ENCODE results near the gene CELSR1.

CELSR1 gene

DNA sequence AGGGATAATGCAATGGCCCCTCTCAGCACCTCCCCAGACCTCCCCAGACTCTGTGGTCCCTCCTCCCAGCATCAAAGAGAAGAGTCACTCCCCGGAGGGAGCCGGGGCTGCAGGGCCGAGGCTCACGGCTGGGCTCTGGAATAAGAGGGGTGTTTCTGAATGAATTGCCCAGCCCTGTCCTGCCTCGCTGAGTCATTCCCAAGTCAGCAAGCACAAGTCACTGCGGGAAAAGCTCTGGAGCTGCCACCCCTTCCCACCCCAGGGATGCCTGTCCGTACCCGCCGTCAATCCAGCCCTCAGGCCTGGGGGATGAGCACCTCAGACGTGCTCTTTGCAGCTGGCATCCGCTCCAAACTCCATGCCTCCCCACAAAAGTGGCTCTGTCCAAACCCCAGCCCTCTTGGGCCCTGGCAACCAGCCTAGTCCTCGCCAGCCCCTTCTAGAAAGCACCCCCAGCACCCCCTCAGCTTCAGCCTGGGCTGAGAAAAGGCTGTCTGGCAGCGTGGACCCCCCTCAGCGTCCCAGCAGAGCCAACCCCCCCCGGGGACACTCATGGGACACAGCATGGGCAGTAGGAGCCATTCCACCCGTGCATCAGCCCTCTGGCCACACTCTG lies 22.7 kb downstream of the CELSR1 start:
- H3K4me3 ChIP-seq (ENCODE audit: low read depth, low read length) = no peak overlapping the region

DNA sequence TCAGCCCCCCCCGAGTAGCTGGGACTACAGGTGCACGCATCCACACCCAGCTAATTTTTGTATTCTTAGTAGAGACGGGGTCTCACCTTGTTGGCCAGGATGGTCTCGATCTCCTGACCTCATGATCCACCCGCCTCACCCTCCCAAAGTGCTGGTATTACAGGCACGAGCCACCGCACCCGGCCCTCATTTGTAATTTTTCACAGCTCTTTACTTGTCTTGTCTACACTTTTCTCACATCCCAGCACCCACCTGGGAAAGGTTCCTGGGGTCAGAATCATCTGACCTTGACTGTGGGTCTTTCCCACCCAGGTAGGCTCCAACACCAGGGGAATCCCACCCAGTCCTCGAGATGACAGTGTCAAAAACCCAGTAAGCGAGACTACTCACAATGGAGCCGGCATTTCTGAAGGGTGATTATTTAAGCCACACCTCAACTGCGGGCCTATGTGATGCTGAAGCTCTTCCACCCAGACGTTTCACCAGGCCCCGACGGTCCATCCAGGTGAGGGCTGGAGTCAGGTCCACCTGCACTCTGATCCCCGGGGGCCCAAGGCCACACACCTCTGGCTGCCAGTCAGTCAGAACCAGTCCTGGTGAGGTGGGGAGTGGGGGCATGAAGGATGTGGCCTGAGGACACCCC lies 23.4 kb downstream of the CELSR1 start:
- no peak for TF ChIP-seq CTCF (IDR thresholded peaks at IDR 0.05; ENCODE audit: borderline replicate concordance, insufficient read depth, low read depth, low read length)
- H3K4me3 ChIP-seq (ENCODE audit: low read depth, low read length) = no peak overlapping the region

More for the DNA sequence above, 22.7 kb downstream of the CELSR1 start:
- no peak for TF ChIP-seq CTCF (IDR thresholded peaks at IDR 0.05; ENCODE audit: borderline replicate concordance, insufficient read depth, low read depth, low read length)

DNA sequence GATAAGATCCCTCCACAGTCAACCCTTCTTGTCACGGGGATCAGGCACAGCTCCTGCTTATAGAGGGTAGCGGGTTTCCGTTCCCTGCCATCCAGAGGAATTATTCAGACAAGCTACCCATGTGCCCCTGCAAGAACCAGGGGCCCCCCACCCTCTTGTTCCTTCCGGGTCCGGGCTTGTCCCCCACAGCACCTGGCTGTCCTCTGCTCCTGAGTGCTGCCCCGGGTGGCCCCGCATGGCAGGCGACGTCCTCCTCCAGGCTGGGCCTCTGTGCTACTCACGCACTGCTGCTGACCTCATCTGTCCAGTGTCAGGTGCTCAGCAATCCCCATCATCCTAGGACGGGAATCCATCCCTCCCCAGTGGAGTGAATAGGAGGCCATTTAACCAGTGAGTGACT lies 24.7 kb downstream of the CELSR1 start:
- H3K4me3 ChIP-seq (ENCODE audit: low read depth, low read length) = no peak overlapping the region
- no peak for TF ChIP-seq CTCF (IDR thresholded peaks at IDR 0.05; ENCODE audit: borderline replicate concordance, insufficient read depth, low read depth, low read length)

- no peak overlapping the region for H3K4me3 ChIP-seq (ENCODE audit: low read depth, low read length)
These were observed 25.4 kb downstream of the CELSR1 start for GRCh38 chr22:46512039-46512370.

DNA sequence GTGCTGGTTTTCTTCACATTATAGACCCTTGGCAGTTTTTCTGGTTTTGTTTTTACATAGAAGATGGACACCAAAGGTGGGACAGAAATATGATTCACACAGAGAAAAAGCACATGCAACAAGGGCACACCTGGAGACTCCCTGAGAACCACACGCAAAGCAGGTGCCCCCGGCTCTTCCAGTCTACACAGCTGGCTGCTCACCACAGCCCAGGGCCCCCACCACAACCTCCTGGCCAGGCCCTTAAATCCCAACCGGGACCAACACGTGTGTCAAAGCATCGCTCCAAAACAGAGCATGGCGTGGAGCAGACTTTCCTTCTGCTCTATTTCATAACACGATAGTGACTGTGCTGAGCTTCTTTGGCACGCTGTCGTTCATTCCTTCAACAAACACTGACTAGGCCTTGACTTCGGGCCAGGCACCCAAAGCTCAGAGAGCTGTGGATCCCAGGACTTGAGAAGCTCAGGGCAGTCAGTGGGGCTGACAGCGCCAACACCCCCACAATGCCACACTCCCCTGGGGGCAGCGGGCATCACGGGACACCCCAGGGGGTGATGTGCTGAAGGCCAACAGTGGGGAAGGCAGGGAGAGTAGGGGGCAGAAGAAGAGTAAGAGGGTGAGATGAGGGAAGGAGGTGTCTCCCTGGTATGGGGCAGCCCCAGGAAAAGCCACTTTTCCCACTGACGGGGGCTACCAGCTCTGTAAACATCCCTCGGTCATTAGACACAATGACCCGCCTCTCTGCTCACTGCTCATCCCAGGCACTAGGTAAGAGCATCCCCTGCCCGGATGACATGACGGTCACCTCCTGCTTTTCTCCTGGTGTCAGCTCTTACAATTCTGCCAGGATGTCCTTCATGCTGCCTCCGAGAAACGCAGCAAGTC lies 26.0 kb downstream of the CELSR1 start:
- no peak for TF ChIP-seq CTCF (IDR thresholded peaks at IDR 0.05; ENCODE audit: borderline replicate concordance, insufficient read depth, low read depth, low read length)
- no peak overlapping the region for H3K4me3 ChIP-seq (ENCODE audit: low read depth, low read length)

More at GRCh38 chr22:46512039-46512370, 25.4 kb downstream of the CELSR1 start:
- no peak for TF ChIP-seq CTCF (IDR thresholded peaks at IDR 0.05; ENCODE audit: borderline replicate concordance, insufficient read depth, low read depth, low read length)

- H3K4me3 ChIP-seq (ENCODE audit: low read depth, low read length) = no peak overlapping the region
- TF ChIP-seq CTCF (IDR thresholded peaks at IDR 0.05; ENCODE audit: borderline replicate concordance, insufficient read depth, low read depth, low read length) = no peak
These were observed 27.9 kb downstream of the CELSR1 start for GRCh38 chr22:46509416-46510089.
